Caco-2 (cell line): Measurements from ENCODE around the gene JAK1. TPM values are rescaled to one million over a fixed set of nuclear protein-coding genes. Genes with fewer than 3 reads are reported as not detected.

Experiments used
- BruUV-seq: library from RNA; stranded (reverse); fragments of 400-500 nt; replicated peaks from 2 replicates; lab custom pipeline; 2021; lab: Mats Ljungman, UMichigan
- CTCF ChIA-PET: fragments of 300-600 bp; sonication (Branson Sonifier 250); formaldehyde crosslinking; loops from one replicate; lab custom pipeline; 2022; ENCODE audit warnings: antibody characterized with exemption; lab: Charles Lee
- POLR2A ChIA-PET: fragments of 300-600 bp; sonication (Branson Sonifier 250); formaldehyde crosslinking; loops from one replicate; lab custom pipeline; 2022; ENCODE audit warnings: antibody characterized with exemption; lab: Charles Lee
- DNase-seq, 2 experiments: peaks; one replicate each; pipeline versions ENCODE4 v3.0.0 to v3.0.0-alpha.2; 2020 to 2022
- H3K27me3 ChIP-seq: replicated peaks from 2 replicates; pipeline ENCODE4 v1.6.0; 2011; ENCODE audit warnings: low read length; ENCODE audit not compliant: control insufficient read depth, insufficient read depth
- H3K36me3 ChIP-seq: 2 replicates; pipeline ENCODE4 v1.5.1; 2011; ENCODE audit warnings: low read length; ENCODE audit not compliant: control insufficient read depth, insufficient read depth
- H3K4me1 ChIP-seq: fragments of 250-450 bp; sonication (Bioruptor Pico); 2 replicates; pipeline ENCODE4 v1.5.1; 2020; ENCODE audit warnings: mild to moderate bottlenecking
- H3K4me3 ChIP-seq: 2 replicates; pipeline ENCODE4 v1.5.1; 2011; ENCODE audit warnings: low read depth, mild to moderate bottlenecking, control low read depth, low read length
- H3K9me3 ChIP-seq: fragments of 250-450 bp; sonication (Bioruptor Pico); 2 replicates; pipeline ENCODE4 v1.5.1; 2020; ENCODE audit warnings: mild to moderate bottlenecking, moderate library complexity
- H3K27ac Mint-ChIP-seq: one replicate; pipeline ENCODE4 v1.8.0; 2022; ENCODE audit warnings: mixed read lengths; ENCODE audit not compliant: unreplicated experiment
- H3K27me3 Mint-ChIP-seq: one replicate; pipeline ENCODE4 v1.8.0; 2022; ENCODE audit warnings: mixed read lengths; ENCODE audit not compliant: insufficient read depth, unreplicated experiment
- H3K36me3 Mint-ChIP-seq: one replicate; pipeline ENCODE4 v1.8.0; 2022; ENCODE audit warnings: mild to moderate bottlenecking, mixed read lengths; ENCODE audit not compliant: insufficient read depth, unreplicated experiment
- H3K4me1 Mint-ChIP-seq: one replicate; pipeline ENCODE4 v1.8.0; 2022; ENCODE audit warnings: low read depth, mixed read lengths; ENCODE audit not compliant: unreplicated experiment
- H3K4me3 Mint-ChIP-seq: one replicate; pipeline ENCODE4 v1.8.0; 2022; ENCODE audit warnings: mild to moderate bottlenecking, moderate library complexity, mixed read lengths; ENCODE audit not compliant: unreplicated experiment
- H3K9me3 Mint-ChIP-seq: one replicate; pipeline ENCODE4 v1.8.0; 2022; ENCODE audit warnings: mixed read lengths; ENCODE audit not compliant: unreplicated experiment
- CTCF ChIP-seq, 2 experiments: fragments of 200-600 bp in 1 of 2; IDR thresholded peaks; 1 replicate in 1 of 2; 2 replicates in 1 of 2; pipeline versions ENCODE4 v1.5.1 to v1.8.0; 2011 to 2022; ENCODE audit warnings: antibody characterized with exemption in 1 of 2, control low read depth in 1 of 2, inconsistent platforms in 1 of 2, low read depth in 1 of 2, low read length in 1 of 2, mild to moderate bottlenecking in 1 of 2, moderate library complexity in 1 of 2; ENCODE audit not compliant: insufficient read depth in 1 of 2, severe bottlenecking in 1 of 2, unreplicated experiment in 1 of 2
- intact Hi-C: fragments of 100-400 bp; cut with micrococcal nuclease; formaldehyde crosslinking; loops from one replicate; pipeline ENCODE4 v1.10.0; 2022; ENCODE audit not compliant: unreplicated experiment
- total RNA-seq: library from RNA; stranded (reverse); gene quantifications from 2 replicates; pipeline ENCODE4 v1.2.3, GENCODE V29; 2022

JAK1 gene
- total RNA-seq, 1 experiment from 2014 or later, result 35.5 TPM

- no peaks in the 10 kb centered on the region for H3K27me3 ChIP-seq
- Mint-ChIP-seq H3K36me3 (no peaks in the 10 kb centered on the region), H3K27me3 (no peaks in the 10 kb centered on the region), H3K27ac (no peak overlapping the region), H3K4me1 (no peaks in the 10 kb centered on the region), H3K9me3 (no peaks in the 10 kb centered on the region), H3K4me3 (no peak overlapping the region)
- no peak overlapping the region for H3K4me3 ChIP-seq
- no TSS peak for BruUV-seq
- no peak for DNase-seq
- intact Hi-C loops, result no loop called here
- POLR2A ChIA-PET, result no interaction called here
- H3K36me3 ChIP-seq, result no peaks in the 10 kb centered on the region
- H3K4me1 ChIP-seq, result no peaks in the 10 kb centered on the region
- no peak for TF ChIP-seq CTCF (IDR thresholded peaks at IDR 0.05; ENCODE audit: insufficient read depth in 1 of 2, low read depth in 1 of 2, low read length in 1 of 2, severe bottlenecking in 1 of 2, unreplicated experiment in 1 of 2)
- CTCF ChIA-PET, result no interaction called here
- H3K9me3 ChIP-seq, result no peaks in the 10 kb centered on the region
Observed at GRCh38 chr1:64790832-64791487, 175.4 kb downstream of the JAK1 start.

Other genes starting within 250 kb of the JAK1 start
- 12.7 and 12.9 TPM in 2 replicates for gene RAVER2, start 221.5 kb downstream of the JAK1 start, total RNA-seq
- 131 and 133 TPM in 2 replicates for gene AK4, start 181.7 kb upstream of the JAK1 start, total RNA-seq